Measurements from ENCODE around the gene FANCD2.
"Not testable (repeated sequence)": the region's sequence is repeated elsewhere in the genome, so short reads cannot be mapped to it uniquely, and the experiment has no call there.

GRCh38 chr3:10091387-10091786, 65.2 kb downstream of the FANCD2 start:
- TF ChIP-seq CTCF (IDR thresholded peaks at IDR 0.05; ENCODE audit: borderline replicate concordance, extremely low read depth, low read length, poor library complexity, severe bottlenecking); EZH2 (IDR thresholded peaks at IDR 0.05; ENCODE audit: borderline replicate concordance, low read depth, low read length, severe bottlenecking): not testable (repeated sequence)

Measured in DND-41 (cell line).